ENCODE measurements around the gene PIM2. TPM values are rescaled to one million over a fixed set of nuclear protein-coding genes. Genes with fewer than 3 reads are reported as not detected.

PIM2 gene
- total and polyA plus RNA-seq, 9 of the 15 experiments (the other 6 are each of a cell fraction or from before 2014, with no cell fraction given): 67.6 to 191 (median 108) TPM

GRCh38 chrX:48891402-48892288, 27.2 kb downstream of the PIM2 start (continued):
- TF ChIP-seq ZNF766 (CRISPR knock-in tag; conservative IDR thresholded peaks at IDR 0.05) (0 out of 2 replicates have a peak, but pooled peaks have one; percentile 29), XRCC5 (IDR thresholded peaks at IDR 0.05; ENCODE audit: low read depth, low read length) (peak; percentile 38; the same call in 1 of the 2 replicates), HMGN3 (IDR thresholded peaks at IDR 0.05; ENCODE audit: borderline replicate concordance, extremely low read depth, insufficient read length, low read depth, low read length) (peak; percentile 10), E2F8 (IDR thresholded peaks at IDR 0.05; ENCODE audit: low read depth, partially characterized antibody) (peak; percentile 44), CTCFL (IDR thresholded peaks at IDR 0.05; ENCODE audit: borderline replicate concordance, insufficient read depth, low read depth, low read length, poor library complexity, severe bottlenecking) (peak; percentile 81), DDX20 (tag; IDR thresholded peaks at IDR 0.05; ENCODE audit: low read depth) (no peak), PRDM10 (IDR thresholded peaks at IDR 0.05; ENCODE audit: partially characterized antibody) (peak; percentile 50), ZNF311 (CRISPR knock-in tag; IDR thresholded peaks at IDR 0.05) (no peak), MNT (conservative IDR thresholded peaks at IDR 0.05) (peak; percentile 44 to 76; a peak in 2 of 4 replicates), HDAC1 (IDR thresholded peaks at IDR 0.05) (peak in 1 of 2 experiments; percentile 38; a peak in 1 of 4 replicates), POLR2AphosphoS5 (IDR thresholded peaks at IDR 0.05; ENCODE audit: control insufficient read depth, insufficient read depth, low read depth, low read length) (peak; percentile 20; the same call in 1 of the 2 replicates), CTBP1 (IDR thresholded peaks at IDR 0.05; ENCODE audit: borderline replicate concordance) (peak; percentile 79), SRSF7 (optimal IDR thresholded peaks at IDR 0.05; ENCODE audit: low read depth, low read length) (no peak), SAFB (IDR thresholded peaks at IDR 0.05; ENCODE audit: borderline replicate concordance, low read depth, low read length) (peak; percentile 55; the same call in 1 of the 2 replicates), SNRNP70 (optimal IDR thresholded peaks at IDR 0.05; ENCODE audit: low read depth, low read length) (no peak)

Data from K562 (cell line).